Femur (tissue), 1 donor: Measurements from ENCODE around the gene GAPVD1.
"Not testable (repeated sequence)": the region's sequence is repeated elsewhere in the genome, so short reads cannot be mapped to it uniquely, and the experiment has no call there.

Experiments used
- DNase-seq: peaks from one replicate; pipeline ENCODE4 v3.0.0-alpha.2; 2017

Gene GAPVD1

GRCh38 chr9:125261501-125262293, at the start of gene GAPVD1:
TSS of gene GAPVD1 (plus strand) at chr9:125261826. CDS start at chr9:125298922, 37,096 bp downstream.
- peak; percentile 94 for DNase-seq

- no peak for DNase-seq
Observed at GRCh38 chr9:125214186-125214585, 47.4 kb upstream of the GAPVD1 start.

- no peak for DNase-seq
Observed at GRCh38 chr9:125218621-125219020, 43.0 kb upstream of the GAPVD1 start.

- not testable (repeated sequence) for DNase-seq
Observed at GRCh38 chr9:125224858-125225257, 36.8 kb upstream of the GAPVD1 start.

GRCh38 chr9:125227761-125228160, 33.9 kb upstream of the GAPVD1 start:
- no peak for DNase-seq

GRCh38 chr9:125233678-125234077, 27.9 kb upstream of the GAPVD1 start:
- no peak for DNase-seq

GRCh38 chr9:125234099-125234498, 27.5 kb upstream of the GAPVD1 start:
- not testable (repeated sequence) for DNase-seq

- no peak for DNase-seq
Observed at GRCh38 chr9:125235804-125236519, 25.7 kb upstream of the GAPVD1 start.

GRCh38 chr9:125236520-125237159, 25.0 kb upstream of the GAPVD1 start:
- DNase-seq, result not testable (repeated sequence)

- DNase-seq, result no peak
Observed at GRCh38 chr9:125238127-125238914, 23.3 kb upstream of the GAPVD1 start.

GRCh38 chr9:125238915-125239446, 22.6 kb upstream of the GAPVD1 start:
- DNase-seq, result no peak

- DNase-seq, result no peak
Observed at GRCh38 chr9:125239631-125240597, 21.7 kb upstream of the GAPVD1 start.

- DNase-seq, result no peak
Observed at GRCh38 chr9:125240649-125240999, 21.0 kb upstream of the GAPVD1 start.

- peak; percentile 100 for DNase-seq
Observed at GRCh38 chr9:125241000-125241862, 20.4 kb upstream of the GAPVD1 start, which contains the start of gene HSPA5. TSS of gene HSPA5 (minus strand) at chr9:125241343. CDS start at chr9:125241126, 217 bp downstream.

GRCh38 chr9:125241863-125242739, 19.5 kb upstream of the GAPVD1 start:
- no peak for DNase-seq

GRCh38 chr9:125243792-125244260, 17.8 kb upstream of the GAPVD1 start:
- DNase-seq, result no peak

GRCh38 chr9:125246261-125246667, 15.4 kb upstream of the GAPVD1 start:
- no peak for DNase-seq

- DNase-seq, result no peak
Observed at GRCh38 chr9:125254231-125254630, 7.4 kb upstream of the GAPVD1 start.

- DNase-seq, result peak; percentile 32
Observed at GRCh38 chr9:125255781-125256391, 5.7 kb upstream of the GAPVD1 start.
